Measurements from ENCODE around the gene RAP1GAP.

GRCh38 chr1:21552715-21553114 lies 116.4 kb downstream of the RAP1GAP start:
- no peak for TF ChIP-seq EZH2 (optimal IDR thresholded peaks at IDR 0.05; ENCODE audit: low read depth, low read length)
- no peak for TF ChIP-seq CTCF (IDR thresholded peaks at IDR 0.05; ENCODE audit: low read length)
- TF ChIP-seq EZH2phosphoT487 (IDR thresholded peaks at IDR 0.05; ENCODE audit: low read length): no peak

All from MM.1S (cell line).